ACHN (cell line): ENCODE results near the gene LAPTM4A.
"Not testable (repeated sequence)": the region's sequence is repeated elsewhere in the genome, so short reads cannot be mapped to it uniquely, and the experiment has no call there.

ENCODE experiments used
- DNase-seq: peaks from one replicate; pipeline ENCODE4 v3.0.0-alpha.2; 2015
- in situ Hi-C: cut with HindIII; loops from 2 replicates; pipeline ENCODE4 v1.10.0; 2017; ENCODE audit warnings: low sequenced_read_pairs, low pct_ligation_motif_present, low pct_unique_long_range_greater_than_20kb

The LAPTM4A gene

DNA sequence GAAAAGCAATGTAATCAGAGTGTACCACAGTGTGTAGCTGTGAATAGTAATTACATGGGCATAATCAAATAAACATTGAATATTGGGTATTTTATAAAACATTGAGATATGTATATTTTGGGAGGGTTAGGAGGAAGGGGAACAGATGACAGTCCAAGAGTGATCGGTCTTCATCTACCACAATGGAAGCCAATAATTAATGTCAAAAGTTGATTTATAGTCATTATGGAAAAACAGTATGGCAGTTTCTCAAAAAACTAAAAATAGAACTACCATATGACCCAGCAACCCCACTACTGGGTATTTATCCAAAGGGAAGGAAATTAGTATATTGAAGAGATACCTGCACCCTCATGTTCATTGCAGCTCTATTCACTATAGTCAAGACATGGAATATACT, 5.8 kb upstream of the LAPTM4A start:
- in situ Hi-C loops, result no loop called here
- DNase-seq, result no peak

DNA sequence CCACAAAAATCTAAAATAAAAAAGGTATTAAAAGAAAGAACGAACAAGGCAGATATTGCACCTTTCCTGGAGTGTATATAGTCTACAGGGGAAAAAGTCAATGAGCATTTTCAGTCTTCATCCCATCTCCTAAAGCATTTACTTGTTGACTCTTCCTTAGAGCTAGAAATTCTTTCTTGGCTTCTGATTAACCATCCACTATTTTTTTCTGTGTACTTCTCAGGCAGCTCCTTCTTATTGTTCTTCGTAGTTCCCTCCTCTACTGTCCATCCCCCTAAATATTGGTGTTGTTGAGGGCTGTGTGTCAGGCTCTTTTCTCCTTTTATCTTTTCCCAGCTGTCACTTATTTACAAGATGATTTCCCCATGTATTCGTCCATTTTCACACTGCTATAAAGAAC, 3.5 kb upstream of the LAPTM4A start:
- DNase-seq, result no peak
- in situ Hi-C loops, result no loop called here

DNA sequence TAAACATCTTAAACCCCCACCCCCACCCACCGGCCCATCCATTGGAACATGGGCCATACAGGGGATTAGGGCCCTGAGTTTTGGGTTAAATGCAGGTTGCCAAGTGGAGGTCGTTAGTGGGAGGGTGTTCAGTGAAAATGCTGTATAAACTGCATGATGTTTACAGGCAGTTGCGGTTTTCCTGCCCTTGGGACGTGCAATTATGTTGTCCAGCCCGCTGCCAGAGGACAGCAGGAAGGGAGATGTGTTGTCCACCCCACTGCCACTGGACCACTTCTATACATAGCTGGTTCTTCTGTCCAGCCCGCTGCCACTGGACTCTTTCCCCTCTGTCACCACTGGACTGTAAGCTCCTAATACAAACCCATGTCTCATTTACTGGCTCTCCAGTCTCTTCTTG, 2.7 kb upstream of the LAPTM4A start:
- no peak for DNase-seq
- in situ Hi-C loops, result no loop called here

- in situ Hi-C loops, result no loop called here
- peak; percentile 80 for DNase-seq
Observed at GRCh38 chr2:20052861-20053281, 1.4 kb upstream of the LAPTM4A start.

GRCh38 chr2:20052229-20052851, 912 bp upstream of the LAPTM4A start:
- in situ Hi-C loops, result no loop called here
- DNase-seq, result peak; percentile 85

DNA sequence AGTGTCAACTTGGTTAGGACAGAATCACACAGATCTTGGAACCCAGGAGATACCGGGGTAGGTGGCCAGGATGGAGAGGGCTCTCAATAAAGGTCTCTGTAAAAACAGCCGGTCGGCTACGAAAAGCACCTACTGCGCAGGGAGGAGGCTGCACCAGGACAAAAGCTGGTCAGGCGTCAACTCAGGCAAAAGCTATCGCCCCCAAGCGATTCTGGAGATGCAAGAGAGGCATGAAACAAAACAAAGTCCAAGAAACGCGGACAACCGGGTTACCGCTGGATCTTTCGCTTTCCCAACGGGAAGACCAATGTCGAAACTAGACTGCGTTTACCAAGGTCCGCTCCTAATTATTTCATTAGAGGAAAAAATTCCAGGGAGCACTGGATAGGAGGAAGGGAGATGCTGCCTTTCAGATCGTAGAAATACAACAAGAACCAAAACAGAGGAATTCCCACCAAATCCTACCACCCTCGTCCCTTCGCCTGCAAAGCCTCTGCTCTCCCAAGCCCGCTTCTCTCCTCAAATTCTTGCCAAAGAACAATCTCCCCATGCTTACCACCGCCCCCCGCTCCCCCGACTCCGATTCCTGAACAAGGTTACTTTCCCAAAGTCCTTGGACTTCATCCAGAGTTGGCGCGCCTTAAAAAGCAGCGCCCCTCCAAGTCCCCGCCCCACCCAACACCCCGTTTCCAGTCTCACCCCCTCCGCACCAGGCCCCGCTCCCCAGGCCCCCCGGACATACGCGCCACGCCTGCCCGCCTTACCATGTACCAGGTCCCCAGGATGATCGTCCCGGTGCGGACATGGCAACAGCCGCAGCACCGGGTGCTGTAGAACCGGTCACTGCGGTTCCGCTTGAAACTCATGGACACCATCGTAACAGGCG, 539 bp downstream of the LAPTM4A start:
- peak; percentile 75 for DNase-seq
- in situ Hi-C loops, result no loop called here

- peak; percentile 51 for DNase-seq
- in situ Hi-C loops, result no loop called here
Observed at GRCh38 chr2:20050104-20050645, 1.3 kb downstream of the LAPTM4A start.

- in situ Hi-C loops, result no loop called here
- DNase-seq, result peak; percentile 25
Observed at GRCh38 chr2:20049637-20050036, 1.8 kb downstream of the LAPTM4A start.

GRCh38 chr2:20048488-20049448, 2.7 kb downstream of the LAPTM4A start:
- DNase-seq, result no peak
- in situ Hi-C loops, result no loop called here

DNA sequence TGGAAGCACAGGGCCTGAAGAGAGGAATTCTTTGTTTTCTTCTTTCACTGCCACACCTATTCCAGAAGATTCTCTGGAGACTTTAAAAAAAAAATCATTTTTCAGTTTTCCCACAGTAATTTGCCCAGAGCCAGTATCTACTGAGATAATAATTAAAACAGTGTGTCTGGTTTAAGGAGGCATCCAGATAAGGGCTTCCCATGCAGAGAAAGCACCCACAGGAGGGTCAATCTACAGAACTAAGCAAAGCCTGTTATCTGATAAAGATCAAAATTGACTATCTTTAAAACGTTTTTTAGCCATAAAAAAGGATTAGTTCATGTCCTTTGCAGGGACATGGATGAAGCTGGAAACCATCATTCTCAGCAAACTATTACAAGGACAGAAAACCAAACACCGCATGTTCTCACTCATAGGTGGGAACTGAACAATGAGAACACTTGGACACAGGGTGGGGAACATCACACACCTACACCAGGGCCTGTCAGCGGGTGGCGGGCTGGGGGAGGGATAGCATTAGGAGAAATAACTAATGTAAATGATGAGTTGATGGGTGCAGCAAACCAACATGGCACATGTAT, 5.6 kb downstream of the LAPTM4A start:
- DNase-seq, in situ Hi-C loops: not testable (repeated sequence)

DNA sequence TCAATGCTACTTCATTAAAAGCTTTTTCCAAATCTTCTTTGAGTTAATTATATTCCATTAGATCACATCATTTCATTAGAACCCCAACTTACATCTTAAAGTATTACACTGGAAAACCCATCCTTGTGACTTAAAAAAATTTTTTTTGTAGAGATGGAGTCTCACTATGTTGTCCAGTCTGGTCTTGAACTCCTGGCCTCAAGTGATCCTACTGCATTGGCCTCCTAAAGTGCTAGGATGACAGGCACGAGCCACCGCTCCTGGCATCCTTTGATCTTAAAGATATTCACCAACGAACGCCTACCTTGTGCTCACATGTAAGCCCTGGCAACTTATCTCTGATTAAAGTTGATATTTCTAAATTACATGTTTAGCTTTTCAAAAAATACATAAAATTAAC, 6.7 kb downstream of the LAPTM4A start:
- in situ Hi-C loops, result no loop called here

DNA sequence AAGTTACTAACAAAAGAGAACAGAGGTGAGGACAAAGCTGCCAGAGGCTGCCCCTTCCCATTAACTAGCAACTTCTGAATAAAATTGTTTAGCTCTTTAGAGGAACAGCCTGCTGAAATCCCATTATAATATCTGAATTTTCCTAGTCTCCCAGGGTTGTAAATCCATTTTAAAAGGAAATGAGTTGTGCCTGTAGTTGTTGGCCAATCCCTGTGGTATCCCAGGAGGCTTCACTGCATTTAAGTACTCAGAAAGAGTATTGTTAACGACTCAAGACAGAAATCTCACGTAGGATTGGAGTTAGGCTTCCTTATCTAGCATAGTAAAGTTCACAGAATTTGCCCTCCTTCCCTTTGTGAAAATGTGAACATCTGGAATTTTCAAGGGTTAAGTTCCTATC, 8.9 kb downstream of the LAPTM4A start:
- in situ Hi-C loops, result no loop called here
- no peak for DNase-seq

More for the DNA sequence above, 6.7 kb downstream of the LAPTM4A start:
- DNase-seq, result no peak

GRCh38 chr2:20040489-20041172, 10.8 kb downstream of the LAPTM4A start:
- in situ Hi-C loops, result no loop called here
- peak; percentile 56 for DNase-seq

- no peak for DNase-seq
- in situ Hi-C loops, result no loop called here
Observed at GRCh38 chr2:20037660-20038059, 13.8 kb downstream of the LAPTM4A start.

DNA sequence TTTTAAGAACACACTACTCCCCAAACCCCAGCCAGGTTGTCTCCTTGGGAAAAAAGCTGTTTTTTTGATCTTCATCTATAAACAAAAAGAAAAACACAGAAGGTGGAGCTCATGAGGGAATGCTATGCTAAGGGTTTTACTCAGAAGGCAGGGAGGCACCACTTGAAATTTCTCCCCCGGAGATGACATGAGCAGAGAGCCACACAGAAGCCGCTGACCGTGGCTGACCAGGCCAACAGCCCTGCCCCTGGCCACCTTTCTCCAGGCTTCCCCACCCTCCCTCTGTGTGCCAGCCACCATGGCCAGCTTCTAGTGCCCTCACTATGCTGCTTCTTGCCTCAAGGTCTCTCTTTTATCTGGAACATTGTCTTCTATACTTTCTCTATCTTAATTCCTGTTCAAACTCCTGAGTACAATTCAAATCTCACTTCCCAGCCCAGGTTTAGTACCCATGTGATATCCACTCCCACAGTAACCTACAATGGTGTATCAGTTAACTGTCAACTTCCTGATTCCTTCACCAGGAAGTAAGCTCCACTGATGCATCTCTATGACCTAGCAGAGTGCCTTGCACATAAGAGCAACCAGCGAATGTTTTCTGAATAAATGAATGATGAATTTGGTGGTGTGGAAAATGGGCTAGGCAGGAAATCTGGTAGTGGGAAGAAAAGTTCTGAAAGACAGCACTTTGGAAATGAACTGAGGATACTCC, 15.3 kb downstream of the LAPTM4A start:
- in situ Hi-C loops, result no loop called here
- peak; percentile 90 for DNase-seq

GRCh38 chr2:20034821-20035220, 16.6 kb downstream of the LAPTM4A start:
- no peak for DNase-seq
- in situ Hi-C loops, result no loop called here

GRCh38 chr2:20034218-20034617, 17.2 kb downstream of the LAPTM4A start:
- DNase-seq, result no peak
- in situ Hi-C loops, result no loop called here
